Rectal smooth muscle tissue (tissue), 1 donor: Measurements from ENCODE around the gene EOLA1.
"Not testable (repeated sequence)": the region's sequence is repeated elsewhere in the genome, so short reads cannot be mapped to it uniquely, and the experiment has no call there.

ENCODE experiments used
- H3K27ac ChIP-seq: one replicate; pipeline ENCODE4 v1.7.0; 2013; ENCODE audit warnings: low read depth, low read length, inconsistent platforms
- H3K27me3 ChIP-seq: one replicate; pipeline ENCODE4 v1.7.0; 2013; ENCODE audit warnings: low read length; ENCODE audit not compliant: control insufficient read depth, insufficient read depth
- H3K36me3 ChIP-seq: one replicate; pipeline ENCODE4 v1.7.0; 2013; ENCODE audit warnings: low read length; ENCODE audit not compliant: control insufficient read depth, insufficient read depth
- H3K4me1 ChIP-seq: one replicate; pipeline ENCODE4 v1.7.0; 2013; ENCODE audit warnings: low read length; ENCODE audit not compliant: control insufficient read depth, insufficient read depth
- H3K4me3 ChIP-seq: one replicate; pipeline ENCODE4 v1.7.0; 2013; ENCODE audit warnings: low read length
- H3K9ac ChIP-seq: one replicate; pipeline ENCODE4 v1.7.0; 2013; ENCODE audit warnings: low read length

EOLA1 gene

DNA sequence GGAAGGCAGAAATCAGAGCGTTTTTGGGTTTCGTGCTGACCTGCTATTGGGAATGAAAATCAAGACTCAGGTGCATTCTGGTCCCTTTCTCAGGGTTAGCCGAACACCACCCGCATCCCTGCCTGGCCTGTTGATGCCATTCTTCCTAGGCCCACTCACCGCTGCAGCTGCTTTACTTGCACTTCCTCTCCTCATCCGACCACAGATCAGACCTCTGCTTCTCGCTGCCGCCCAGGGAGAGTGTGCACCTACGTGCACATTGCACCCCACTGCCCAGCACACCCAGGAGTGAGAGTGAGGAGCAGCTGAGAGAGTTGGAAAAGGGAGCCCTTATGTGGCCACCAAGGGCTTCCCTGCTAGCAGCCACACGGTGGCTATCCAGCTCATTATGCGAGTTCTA is 3.3 kb upstream of the EOLA1 start:
- H3K9ac ChIP-seq, H3K36me3 ChIP-seq, H3K27me3 ChIP-seq, H3K4me3 ChIP-seq, H3K27ac ChIP-seq, H3K4me1 ChIP-seq: not testable (repeated sequence)

DNA sequence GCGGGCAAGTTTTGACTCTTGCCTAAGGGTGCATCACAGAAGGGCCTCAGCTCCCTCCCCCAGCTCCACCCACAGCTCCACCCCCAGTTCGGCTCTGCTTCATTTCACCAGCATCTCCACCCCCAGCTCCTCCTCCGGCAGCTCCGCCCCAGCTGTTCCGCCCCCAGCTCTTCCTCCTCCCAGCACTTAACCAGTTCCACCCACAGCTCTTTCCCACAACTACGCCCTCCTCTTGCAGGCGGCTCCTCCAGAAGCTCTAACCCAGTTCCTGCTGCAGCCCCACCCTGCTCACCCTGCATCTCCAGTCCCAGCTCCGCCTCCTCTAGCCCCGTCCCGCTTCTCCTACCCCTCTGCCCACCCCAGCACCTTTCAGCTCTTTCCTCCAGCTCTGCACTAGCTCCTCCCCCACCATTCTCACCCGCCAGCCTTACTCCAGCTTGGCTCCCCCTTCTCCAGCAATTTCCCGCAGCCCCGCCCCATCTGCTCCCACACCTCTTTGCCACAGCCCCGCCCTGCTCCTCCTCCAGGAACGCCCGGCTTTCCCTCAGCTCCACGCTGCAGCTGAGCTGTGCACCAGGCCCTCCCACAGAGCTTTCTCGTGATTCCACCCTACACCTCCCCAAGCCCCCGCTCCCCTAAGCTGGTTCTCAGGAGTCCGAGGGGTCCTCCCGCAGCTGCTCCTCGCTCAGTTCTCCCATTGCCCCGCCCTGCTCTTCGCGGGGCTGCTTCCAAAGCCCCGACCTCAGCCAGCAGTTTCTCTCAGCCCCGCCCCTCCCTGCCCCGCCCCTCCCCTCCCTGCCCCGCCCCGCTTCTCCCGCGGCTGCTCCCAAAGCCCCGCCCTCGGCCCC is 1.3 kb upstream of the EOLA1 start:
- no peaks in the 10 kb centered on the region for H3K27me3 ChIP-seq
- H3K4me1 ChIP-seq, result no peaks in the 10 kb centered on the region
- no peak overlapping the region for H3K9ac ChIP-seq
- no peaks in the 10 kb centered on the region for H3K36me3 ChIP-seq
- peak overlapping the region; percentile 58 for H3K4me3 ChIP-seq
- peak overlapping the region; percentile 82 for H3K27ac ChIP-seq

DNA sequence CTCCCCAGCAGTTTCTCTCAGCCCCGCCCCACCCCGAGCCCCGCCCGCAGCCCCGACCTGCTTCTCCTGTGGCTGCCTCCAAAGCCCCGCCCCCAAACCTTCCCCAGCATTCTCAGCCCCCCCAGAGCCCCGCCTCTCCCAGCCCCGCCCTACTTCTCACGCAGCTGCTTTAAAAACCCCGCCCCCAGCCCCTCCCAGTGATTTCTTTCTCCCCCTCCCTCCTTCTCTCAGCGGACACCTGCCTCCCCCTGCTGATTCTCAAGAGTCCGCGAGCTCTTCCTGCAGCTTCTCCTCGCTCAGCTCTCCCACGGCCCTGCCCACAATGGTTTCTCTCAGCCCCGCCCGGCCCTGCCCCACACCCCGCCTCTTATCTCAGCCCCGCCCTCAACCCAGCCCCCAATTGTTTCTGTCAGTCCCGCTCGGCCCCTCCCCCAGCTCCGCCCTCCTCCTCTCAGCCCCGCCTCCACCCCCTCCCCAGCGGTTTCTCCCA is 636 bp upstream of the EOLA1 start:
- no peaks in the 10 kb centered on the region for H3K27me3 ChIP-seq
- H3K27ac ChIP-seq, result peak overlapping the region; percentile 88
- no peak overlapping the region for H3K9ac ChIP-seq
- H3K4me3 ChIP-seq, result peak overlapping the region; percentile 71
- no peaks in the 10 kb centered on the region for H3K4me1 ChIP-seq
- no peaks in the 10 kb centered on the region for H3K36me3 ChIP-seq

DNA sequence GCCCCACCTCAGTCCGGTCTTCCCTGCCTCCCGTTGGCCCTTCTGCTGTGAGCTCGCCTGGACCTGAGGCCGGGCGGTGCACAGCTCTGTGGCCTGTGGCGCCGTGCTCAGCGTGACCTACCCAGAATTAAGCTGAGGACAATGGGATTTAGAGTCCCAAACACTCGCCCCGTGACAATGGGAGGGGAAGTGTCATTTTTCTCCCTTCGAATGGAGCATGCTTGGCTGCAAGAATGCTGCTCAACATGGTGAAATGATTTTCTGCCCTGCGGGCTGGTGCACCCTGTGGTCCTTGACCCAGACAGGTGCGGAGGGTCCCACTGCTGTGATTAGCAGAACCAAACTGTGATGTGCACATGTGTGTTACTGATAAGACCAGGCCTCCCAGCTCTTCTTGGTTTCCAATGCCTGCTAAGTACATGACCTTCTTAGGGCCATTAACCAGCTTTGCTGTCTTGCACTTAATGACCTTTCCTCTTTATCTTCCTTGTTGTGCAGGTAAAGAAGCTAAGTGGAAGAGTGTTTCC is 772 bp downstream of the EOLA1 start:
- H3K36me3 ChIP-seq, result no peaks in the 10 kb centered on the region
- no peaks in the 10 kb centered on the region for H3K27me3 ChIP-seq
- H3K27ac ChIP-seq, result no peak overlapping the region
- H3K4me3 ChIP-seq, result peak overlapping the region; percentile 71
- H3K4me1 ChIP-seq, result no peaks in the 10 kb centered on the region
- peak overlapping the region; percentile 29 for H3K9ac ChIP-seq

DNA sequence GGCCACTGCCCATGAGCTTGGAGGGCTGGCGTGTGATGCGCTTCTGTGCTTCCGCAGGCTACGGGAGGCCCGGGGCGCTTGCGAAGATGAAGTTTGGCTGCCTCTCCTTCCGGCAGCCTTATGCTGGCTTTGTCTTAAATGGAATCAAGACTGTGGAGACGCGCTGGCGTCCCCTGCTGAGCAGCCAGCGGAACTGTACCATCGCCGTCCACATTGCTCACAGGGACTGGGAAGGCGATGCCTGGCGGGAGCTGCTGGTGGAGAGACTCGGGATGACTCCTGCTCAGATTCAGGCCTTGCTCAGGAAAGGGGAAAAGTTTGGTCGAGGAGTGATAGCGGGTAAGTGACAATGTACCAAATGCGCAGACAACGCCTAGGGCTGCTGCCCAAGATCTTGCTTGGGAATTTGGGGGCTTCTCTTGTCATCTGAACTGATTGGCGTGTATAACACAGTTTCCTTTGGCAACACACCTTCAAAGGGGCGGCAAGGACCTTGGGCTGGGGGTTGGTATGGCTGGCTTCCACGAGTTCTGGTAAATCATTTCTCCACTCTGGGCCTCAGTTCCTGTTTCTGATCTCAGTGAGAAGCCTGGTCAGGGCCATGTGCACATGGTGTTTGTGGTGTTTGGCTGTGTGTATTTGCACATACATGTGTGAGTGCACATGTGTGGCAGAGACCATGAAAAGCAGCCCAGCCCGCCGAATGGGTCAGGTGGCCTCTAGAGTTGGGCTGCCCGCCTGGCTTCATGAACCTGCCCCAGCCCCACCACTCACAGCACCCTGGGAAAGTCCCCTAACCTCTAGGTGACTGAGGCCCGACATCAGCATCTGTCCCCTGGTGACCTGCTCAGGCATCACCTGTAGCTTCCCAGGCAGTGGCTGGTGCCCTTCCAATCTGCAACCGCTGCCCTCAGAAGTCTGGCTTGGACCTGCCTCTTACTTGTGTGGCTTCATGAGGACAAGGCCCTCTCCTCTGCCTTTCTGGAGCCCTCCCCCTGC is 5.0 kb downstream of the EOLA1 start:
- not testable (repeated sequence) for H3K4me3 ChIP-seq, H3K36me3 ChIP-seq, H3K4me1 ChIP-seq, H3K9ac ChIP-seq, H3K27me3 ChIP-seq, H3K27ac ChIP-seq

DNA sequence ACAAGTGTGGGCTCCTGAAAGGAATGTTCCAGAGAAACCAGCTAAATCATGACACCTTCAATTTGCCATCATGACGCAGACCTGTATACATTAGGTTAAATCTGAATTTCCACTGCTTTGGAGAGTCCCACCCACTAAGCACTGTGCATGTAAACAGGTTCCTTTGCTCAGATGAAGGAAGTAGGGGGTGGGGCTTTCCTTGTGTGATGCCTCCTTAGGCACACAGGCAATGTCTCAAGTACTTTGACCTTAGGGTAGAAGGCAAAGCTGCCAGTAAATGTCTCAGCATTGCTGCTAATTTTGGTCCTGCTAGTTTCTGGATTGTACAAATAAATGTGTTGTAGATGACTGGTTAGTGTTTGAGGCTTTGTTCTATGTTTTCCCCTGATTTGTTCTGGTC is 6.2 kb downstream of the EOLA1 start:
- H3K27ac ChIP-seq, H3K4me3 ChIP-seq, H3K27me3 ChIP-seq, H3K36me3 ChIP-seq, H3K9ac ChIP-seq, H3K4me1 ChIP-seq: not testable (repeated sequence)

DNA sequence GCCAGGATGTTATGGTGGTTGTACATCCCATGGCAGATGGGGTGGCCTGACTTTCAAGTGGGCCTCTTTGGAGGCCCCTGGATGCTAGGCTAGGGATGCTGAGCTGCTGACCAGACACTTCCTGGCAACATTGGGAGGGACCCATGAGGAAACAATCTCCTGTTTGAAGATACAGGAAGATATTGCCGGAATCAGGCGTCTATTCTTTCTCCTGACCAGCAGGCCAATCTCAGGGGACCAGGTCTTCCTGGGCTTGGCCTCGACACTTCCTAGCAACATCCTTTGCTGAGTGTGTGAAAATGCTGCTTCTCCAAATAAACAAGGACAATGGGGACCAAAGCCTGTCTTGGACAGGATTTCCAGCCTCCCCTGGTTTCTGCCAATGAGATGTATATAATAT is 7.0 kb downstream of the EOLA1 start:
- H3K36me3 ChIP-seq, H3K4me1 ChIP-seq, H3K27me3 ChIP-seq, H3K27ac ChIP-seq, H3K9ac ChIP-seq, H3K4me3 ChIP-seq: not testable (repeated sequence)

DNA sequence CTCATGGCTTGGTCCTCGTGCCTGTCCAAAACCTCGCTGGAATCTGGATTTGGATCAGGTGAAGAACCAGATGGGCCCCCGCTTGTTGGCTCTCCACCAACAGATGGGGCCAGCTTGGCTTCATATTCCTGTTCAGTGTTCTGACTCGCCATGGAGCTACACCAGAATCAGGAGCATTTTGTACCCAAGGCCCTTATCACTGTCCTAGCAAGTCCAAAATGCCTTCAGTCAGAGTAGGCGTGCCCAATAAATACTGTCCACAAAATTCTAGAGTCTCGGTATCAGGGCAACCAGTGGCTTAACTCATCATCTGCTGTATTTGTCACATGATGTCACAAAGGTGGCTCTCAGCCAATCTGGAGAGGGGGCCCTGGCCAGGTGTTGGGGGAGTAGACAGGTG is 8.9 kb downstream of the EOLA1 start, which contains the start of gene HSFX3:
HSFX3 (minus strand) TSS at position 224 of the 400 bp plus-strand sequence; CDS start at position 152, 72 bp downstream.
- not testable (repeated sequence) for H3K36me3 ChIP-seq, H3K4me3 ChIP-seq, H3K9ac ChIP-seq, H3K4me1 ChIP-seq, H3K27me3 ChIP-seq, H3K27ac ChIP-seq

DNA sequence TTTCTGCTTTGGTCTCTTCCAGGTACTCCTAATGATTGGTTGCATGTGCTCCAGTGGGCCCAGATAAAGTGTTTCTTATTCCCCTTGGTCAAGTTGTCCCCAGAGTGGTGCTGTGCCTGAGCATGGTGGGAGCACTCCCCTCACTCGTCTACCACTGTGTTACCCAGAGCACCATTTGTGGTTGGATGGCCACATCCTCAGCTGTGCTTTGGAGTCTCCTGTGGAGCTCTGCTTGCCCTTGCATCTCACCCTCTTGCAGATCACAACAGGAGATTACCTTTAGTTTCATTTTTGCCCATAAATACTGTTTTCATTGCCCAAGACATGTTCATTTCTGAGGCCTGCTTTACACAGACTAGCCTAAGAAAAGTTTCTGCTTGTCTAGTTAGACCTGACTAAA is 9.6 kb downstream of the EOLA1 start:
- H3K27ac ChIP-seq, H3K36me3 ChIP-seq, H3K9ac ChIP-seq, H3K27me3 ChIP-seq, H3K4me1 ChIP-seq, H3K4me3 ChIP-seq: not testable (repeated sequence)

DNA sequence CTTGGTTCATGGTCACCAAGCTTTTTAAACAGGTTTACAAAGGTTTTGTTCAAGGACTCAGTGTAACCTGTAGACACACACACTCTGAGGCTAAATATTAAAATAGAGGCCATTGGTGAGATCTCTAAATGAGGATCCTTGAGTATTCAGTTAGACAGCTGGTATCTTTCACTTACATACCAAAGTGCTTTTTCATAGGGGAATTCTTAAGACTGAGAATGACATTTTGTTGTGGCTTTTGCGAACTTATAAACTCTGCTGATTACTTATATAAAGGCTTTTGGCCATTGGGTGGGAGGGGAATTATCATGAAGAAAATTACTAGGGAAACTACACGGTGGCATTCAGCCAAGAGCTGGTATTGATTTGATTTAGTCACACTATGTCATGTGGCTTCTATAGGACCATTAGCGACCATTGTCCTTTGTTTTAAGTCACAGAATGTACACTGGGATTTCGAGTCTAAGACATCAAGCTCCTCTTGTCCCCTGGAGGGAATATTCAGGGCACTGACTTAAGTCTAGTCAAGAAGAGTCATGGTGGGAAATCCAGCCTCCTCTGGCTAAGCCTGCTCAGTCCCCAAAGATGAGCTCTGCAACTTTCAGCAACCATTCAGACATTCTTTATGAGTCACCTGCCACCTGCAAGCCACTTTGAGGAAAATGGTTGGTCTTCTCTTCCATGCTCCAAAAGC is 10.6 kb downstream of the EOLA1 start:
- not testable (repeated sequence) for H3K27ac ChIP-seq, H3K27me3 ChIP-seq, H3K4me3 ChIP-seq, H3K9ac ChIP-seq, H3K36me3 ChIP-seq, H3K4me1 ChIP-seq

DNA sequence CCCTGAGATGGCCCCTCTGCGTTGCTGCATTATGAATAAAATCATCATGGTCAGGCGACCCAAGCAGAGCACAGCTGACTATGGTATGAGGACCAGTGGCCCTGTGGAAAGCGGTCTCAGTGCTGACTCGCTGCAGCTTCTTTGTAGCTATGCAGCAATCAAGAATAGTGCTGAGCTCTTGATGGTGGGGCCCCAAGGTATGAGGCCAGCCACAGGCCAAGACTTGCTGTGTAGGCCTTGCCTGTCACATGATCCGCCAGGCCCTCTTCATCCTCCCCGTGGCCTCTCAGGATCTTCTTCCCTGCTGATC is 11.1 kb downstream of the EOLA1 start:
- H3K4me3 ChIP-seq, H3K27me3 ChIP-seq, H3K36me3 ChIP-seq, H3K4me1 ChIP-seq, H3K9ac ChIP-seq, H3K27ac ChIP-seq: not testable (repeated sequence)

DNA sequence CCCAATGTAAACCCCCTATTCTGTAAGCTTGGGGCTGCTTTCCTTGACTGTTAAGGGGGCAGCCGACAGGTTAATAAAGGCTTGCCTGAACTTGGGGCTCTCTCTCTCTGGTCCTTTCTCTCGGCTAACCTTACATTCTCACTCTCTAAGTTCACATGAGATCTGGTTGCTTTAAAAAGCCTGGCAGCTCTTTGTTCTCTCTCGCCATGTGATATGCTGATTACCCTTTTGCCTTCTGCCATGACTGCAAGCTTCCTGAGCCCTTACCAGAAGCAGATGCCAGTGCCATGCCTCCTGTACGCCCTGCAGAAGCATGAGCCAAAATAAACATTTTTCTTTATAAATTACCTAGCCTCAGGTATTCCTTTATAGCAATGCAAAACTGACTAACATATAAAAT is 14.4 kb downstream of the EOLA1 start:
- H3K4me3 ChIP-seq, H3K9ac ChIP-seq, H3K4me1 ChIP-seq, H3K27ac ChIP-seq, H3K36me3 ChIP-seq, H3K27me3 ChIP-seq: not testable (repeated sequence)
